HG02981 (cell line): ENCODE results near the gene RNF208.

Experiments used
- ATAC-seq: cut with Tn5 transposase; IDR thresholded peaks from one replicate; pipeline ENCODE4 v1.9.1; 2021; ENCODE audit warnings: mild to moderate bottlenecking, moderate library complexity; ENCODE audit not compliant: unreplicated experiment

RNF208 gene

DNA sequence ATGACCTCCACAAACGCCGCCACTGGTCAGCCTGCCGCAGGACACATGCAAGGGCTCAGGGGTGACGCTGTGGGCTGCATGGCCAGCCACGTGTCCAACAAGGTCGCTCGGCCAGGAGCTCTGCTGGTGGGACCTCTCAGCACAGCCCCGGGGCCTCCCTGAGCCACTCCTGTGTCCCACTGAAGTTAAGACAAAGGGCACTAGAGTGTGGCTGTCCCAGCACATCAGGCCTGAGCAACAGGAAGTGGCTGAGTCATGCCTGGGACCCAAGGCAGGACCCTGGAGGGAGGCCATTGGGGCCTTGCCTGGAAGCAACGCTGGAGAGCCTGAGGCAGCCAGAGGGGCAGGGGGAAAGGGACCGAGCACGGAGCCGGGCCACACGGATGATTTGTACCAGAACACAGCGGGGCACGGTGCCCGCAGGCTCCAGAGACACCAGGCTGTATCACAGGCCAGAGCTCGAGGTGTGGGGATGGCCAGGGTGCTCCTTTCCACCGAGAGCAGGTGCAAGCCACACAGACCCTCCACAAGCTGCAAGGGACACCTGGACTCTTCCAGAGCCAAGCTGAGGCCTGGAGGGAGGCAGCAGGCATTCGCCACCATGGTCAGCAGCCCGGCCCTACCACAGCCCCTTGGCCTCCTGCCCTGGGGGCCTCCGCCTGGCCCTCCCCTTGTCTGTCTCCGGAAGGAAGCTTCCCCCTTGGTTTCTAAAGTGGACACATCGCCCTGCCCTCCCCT, 43.7 kb downstream of the RNF208 start:
- ATAC-seq = no peak

DNA sequence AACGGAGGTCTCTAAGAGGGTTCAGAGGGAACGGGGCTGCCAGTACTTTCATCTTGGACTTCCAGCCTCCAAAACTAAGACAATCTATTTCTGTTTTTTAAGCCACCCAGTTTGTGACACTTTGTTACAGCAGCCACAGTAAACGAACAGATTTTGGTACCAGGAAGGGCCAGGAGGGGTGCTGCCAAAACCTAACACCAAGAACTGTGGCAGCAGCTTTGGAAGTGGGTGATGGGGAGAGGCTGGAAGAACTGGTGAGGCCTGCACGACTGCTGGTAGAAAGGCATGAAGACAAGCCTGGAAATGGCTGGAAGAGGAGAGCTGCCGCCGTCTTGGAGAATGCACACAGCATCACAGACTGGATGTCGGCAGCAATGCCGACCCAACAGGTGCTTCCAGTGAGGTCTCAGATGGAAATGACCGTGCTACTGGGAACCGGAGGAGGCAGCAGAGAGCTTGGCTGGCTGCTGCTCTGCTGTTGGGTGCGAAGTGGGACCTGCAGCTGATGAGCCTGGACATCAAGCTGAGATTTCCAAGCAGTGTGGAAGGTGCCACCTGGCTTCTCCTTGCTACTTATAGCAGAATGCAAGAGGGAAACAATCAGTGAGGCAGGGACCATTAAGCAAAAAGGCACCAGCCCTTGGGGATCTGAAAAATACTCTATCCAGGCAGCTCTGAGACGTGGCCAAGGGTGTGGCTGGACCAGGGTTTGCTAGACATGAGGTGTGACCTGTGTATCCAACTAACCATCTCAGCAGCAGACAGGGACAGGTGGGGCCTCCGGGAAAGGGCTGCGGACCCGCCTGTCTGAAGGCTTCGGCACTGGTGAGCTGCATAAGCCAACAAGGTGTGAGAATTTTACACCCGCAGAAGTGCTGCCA, 45.5 kb downstream of the RNF208 start:
- no peak for ATAC-seq

DNA sequence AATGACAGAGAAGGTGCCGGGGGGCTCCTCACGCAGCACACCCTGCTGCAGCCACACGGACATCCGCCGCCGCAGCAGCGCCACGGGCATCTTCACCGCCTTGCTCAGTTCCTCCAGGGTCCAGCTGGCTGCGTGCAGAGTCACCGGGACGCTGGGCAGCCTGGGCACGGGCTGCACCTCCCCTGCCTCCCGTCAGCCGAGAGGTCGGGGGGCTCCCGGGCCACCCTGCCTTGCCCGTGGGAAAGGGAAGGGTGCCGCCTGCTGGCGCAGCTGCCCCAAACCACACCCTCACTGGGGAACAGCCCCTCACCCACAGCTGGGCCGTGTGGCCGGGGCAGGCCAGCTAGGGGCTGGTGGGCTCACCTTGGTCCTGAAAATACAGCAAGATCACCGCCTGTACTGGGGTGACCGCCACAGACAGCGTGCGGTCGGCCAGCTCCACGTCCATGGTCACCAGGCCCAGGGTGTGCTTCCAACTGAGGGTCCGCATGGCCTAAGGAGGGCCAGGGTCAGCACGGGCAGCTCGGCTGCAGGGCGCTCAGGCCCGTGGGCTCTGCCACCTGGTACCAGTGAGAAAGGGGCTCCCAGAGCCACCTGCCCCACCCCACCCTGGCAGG, 46.6 kb downstream of the RNF208 start:
- no peak for ATAC-seq

DNA sequence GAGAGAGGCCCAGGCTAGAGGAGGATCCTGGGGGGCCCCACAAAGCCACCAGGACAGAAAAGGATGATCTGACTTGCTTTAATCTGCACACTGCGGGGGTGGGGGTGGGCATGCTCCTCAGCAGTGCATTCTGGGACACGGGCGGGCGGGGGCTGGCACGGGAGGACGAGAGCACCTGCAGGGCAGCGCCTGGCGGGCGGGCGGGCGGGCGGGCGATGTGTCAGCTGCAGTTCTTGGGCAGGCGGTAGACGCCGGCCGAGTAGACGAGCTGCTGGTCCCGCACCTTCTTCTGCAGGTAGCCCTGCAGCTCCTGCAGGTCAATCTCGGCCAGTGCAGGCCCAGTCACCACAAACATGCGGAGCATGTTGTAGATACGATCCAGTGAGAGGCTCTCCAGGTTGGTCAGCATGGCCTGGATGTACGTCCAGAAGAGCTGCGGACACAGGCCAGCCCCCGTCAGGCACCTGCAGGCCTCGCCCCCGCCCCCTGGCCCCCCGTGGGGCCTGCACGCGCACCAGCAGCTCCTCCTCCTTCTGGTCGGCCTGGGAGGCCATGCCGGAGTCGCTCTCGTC, 47.2 kb downstream of the RNF208 start:
- ATAC-seq = no peak

DNA sequence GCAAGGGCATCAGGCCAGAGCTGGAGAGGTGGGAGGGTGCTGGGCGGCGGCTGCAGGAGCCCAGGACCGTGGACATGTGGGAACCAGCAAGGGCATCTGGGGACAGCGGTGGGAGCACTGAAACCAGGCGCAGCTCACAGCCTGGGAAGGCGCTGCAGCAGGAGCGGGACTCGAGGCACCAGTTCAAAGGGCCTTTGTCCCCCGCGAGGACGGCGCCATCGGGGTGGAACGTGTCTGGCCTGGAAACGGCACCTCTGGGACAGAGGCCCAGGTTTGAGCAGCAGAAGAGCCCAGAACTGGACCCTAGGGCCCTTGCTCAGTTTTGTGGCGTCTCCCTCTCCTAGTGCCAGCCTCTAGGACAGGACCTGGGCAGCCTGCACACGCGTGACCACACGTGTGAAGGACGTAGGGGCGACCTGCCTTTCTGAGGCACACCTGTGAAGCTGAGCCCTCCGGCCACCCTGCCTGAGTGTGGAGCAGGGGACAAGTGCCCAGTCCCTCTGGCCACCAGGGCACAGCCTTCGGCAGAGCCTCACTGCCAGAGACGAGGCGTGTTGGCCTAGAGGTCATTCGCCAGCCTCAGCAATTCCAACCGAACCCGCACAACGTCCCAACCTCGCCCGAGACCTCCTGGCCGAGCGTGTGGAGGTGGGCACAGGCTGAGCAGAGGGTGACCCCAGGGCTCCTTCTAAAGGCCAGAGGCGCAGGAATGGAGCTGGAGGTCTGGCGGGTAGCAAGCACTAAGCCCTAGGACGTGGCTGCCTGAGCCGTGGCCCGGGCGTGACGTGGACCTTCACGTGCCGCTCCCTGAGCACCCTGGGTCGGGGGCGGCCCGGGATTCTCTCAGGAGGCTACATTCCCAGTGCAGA, 48.0 kb downstream of the RNF208 start:
- no peak for ATAC-seq

DNA sequence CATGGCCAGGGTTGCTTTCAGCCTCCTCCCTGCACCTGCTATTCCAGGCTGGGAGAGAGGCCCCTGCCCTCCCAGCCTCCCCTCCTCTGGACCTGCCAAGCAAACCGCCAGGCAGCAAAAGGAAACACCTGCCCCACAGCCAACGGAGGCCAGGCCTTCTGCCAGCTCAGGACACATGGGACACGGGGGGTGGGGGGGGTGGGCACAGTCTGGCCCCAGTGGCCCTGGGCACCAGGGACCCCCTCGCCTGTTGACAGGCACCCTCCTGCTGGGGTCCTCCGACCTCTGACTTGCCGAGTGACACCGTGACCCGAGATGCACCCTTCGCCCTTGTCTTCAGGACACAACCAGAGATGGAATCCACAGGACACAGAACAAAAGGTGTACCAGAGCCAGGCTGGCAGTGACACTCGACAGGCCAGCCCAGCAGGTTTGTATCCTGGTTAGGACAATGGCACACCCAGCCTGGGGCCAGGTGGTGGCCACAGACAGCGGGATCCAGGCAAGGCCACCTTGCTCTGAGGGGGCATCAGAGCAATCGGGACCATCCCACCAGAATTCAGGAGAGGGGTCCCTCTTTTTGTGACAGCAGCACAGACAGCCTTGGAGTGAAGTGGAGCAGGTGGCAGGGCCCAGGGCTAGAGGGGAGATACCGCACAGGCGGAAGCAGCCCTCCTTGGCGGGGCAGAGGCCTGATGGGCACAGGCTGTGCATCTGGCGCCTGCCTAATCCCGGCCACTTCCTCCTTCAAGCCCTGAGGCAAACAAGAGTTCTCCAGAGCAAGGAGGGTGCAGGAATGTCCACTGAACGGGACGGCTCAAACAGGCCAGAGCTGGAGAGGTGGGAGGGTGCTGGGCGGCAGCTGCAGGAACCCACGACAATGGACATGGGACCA, 48.9 kb downstream of the RNF208 start:
- no peak for ATAC-seq

DNA sequence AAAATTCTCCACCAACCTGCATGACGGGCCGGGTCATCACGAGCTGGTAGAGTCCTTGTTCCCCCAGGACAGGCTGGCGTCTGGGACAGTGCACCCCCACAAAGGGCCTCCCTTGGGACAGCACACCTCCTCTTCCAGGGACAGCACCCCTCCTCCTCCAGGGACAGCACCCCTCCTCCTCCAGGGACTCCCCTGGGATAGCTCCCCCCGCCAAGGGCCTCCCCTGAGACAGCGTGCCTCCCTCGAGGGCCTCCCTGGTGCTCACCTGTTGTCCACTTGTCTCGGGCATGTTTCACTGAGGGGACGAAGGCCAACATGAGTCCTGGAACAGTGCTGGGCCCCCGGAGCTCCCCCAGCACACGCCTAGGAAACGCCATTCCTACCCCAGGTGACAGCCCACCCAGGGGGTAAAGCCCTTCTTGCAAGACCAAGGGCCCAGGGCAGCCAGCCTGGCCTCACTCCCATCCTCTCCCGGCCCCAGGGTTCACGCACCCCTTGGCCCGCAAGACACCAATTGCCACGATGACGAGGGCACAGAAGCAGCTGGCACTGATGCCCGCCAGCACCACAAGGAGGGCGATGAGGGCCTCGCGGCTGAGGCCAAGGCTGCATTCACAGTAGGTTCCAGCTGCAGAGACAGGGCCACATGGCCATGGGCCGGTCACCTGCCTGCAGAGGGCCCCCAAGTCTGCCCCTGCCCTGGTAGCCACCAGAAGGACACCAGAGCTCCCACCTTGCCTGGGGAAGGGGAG, 50.7 kb downstream of the RNF208 start:
- ATAC-seq = no peak

DNA sequence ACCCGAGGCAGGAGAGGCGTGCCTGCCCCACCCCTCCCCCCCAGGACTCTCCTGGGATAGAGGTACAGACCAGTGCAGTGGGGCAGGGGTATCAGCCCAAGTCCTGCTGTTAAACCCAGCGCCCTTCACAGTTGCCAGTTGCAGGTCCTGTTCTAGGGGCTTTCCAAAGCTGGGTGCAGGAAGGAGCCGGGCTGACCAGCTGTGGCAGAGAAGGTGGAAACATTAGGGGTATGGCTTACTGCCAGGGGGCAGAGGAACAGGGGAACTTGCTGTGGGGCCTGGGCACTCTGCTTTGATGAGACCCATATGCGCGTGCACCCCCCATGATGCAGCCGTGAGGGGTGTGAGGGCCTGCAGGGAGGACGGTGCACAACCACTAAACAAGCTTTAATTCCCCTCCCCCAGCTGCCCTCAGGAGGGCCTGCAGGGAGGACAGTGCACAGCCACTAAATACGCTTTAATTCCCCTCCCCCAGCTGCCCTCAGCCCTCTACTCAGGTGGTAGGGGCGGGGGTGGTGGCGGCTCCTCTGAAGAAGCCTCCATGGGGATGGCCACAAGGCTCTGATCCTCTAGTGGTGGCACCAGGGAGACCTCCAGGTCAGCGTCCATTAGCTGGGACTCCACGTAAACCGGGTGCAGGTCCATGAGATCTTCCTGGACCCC, 51.4 kb downstream of the RNF208 start:
- no peak for ATAC-seq
